Keratinocyte (primary cell): Measurements from ENCODE around the gene DSTN. TPM values are rescaled to one million over a fixed set of nuclear protein-coding genes. Genes with fewer than 3 reads are reported as not detected.
"Not testable (repeated sequence)": the region's sequence is repeated elsewhere in the genome, so short reads cannot be mapped to it uniquely, and the experiment has no call there.

Experiments used
- DNase-seq: peaks from one replicate; pipeline ENCODE4 v3.0.0-alpha.2; 2011; ENCODE audit warnings: low read depth, missing footprints, low spot score
- FAIRE-seq: peaks from 2 replicates; lab custom pipeline; 2011; peaks lifted over from hg19 to GRCh38; lab: Jason Lieb, UNC
- H2AFZ ChIP-seq: 2 replicates; pipeline ENCODE4 v1.6.0; 2012; ENCODE audit warnings: low read length, control low read depth, inconsistent platforms; ENCODE audit not compliant: control insufficient read depth
- H3K27ac ChIP-seq: 2 replicates; pipeline ENCODE4 v1.5.1; 2011; ENCODE audit warnings: low read length; ENCODE audit not compliant: control insufficient read depth, insufficient read depth
- H3K27me3 ChIP-seq: 3 replicates; pipeline ENCODE4 v1.6.0; 2011; ENCODE audit warnings: low read length; ENCODE audit not compliant: control insufficient read depth, insufficient read depth; ENCODE audit errors: extremely low read depth
- H3K36me3 ChIP-seq, 2 experiments: 2 replicates in 1 of 2; 3 replicates in 1 of 2; pipeline ENCODE4 v1.5.1; 2011; ENCODE audit warnings: low read length in 2 of 2, mild to moderate bottlenecking in 1 of 2; ENCODE audit not compliant: control insufficient read depth in 2 of 2, insufficient read depth in 2 of 2; ENCODE audit errors: extremely low read depth in 1 of 2
- H3K4me1 ChIP-seq: 3 replicates; pipeline ENCODE4 v1.5.1; 2011; ENCODE audit warnings: low read length; ENCODE audit not compliant: control insufficient read depth, insufficient read depth; ENCODE audit errors: extremely low read depth
- H3K4me2 ChIP-seq: 3 replicates; pipeline ENCODE4 v1.6.0; 2011; ENCODE audit warnings: low read depth, low read length; ENCODE audit not compliant: control insufficient read depth, insufficient read depth; ENCODE audit errors: extremely low read depth
- H3K4me3 ChIP-seq, 3 experiments: fragments of 200-600 bp in 1 of 3; sonication (generic) in 1 of 3; 2 replicates in 2 of 3; 3 replicates in 1 of 3; pipeline ENCODE4 v1.5.1; 2011 to 2016; ENCODE audit warnings: low read length in 3 of 3, mild to moderate bottlenecking in 3 of 3, control low read depth in 2 of 3, inconsistent platforms in 1 of 3, low read depth in 1 of 3, mixed read lengths in 1 of 3, mixed run types in 1 of 3, moderate library complexity in 1 of 3; ENCODE audit not compliant: control insufficient read depth in 2 of 3, insufficient read depth in 2 of 3; ENCODE audit errors: extremely low read depth in 1 of 3
- H3K79me2 ChIP-seq: 2 replicates; pipeline ENCODE4 v1.6.0; 2012; ENCODE audit warnings: low read length; ENCODE audit not compliant: control insufficient read depth, insufficient read depth
- H3K9ac ChIP-seq: 3 replicates; pipeline ENCODE4 v1.6.0; 2011; ENCODE audit warnings: low read length; ENCODE audit not compliant: control insufficient read depth, insufficient read depth; ENCODE audit errors: extremely low read depth
- H3K9me1 ChIP-seq: 3 replicates; pipeline ENCODE4 v1.6.0; 2011; ENCODE audit warnings: low read length; ENCODE audit not compliant: control insufficient read depth, insufficient read depth; ENCODE audit errors: extremely low read depth
- H3K9me3 ChIP-seq: 2 replicates; pipeline ENCODE4 v1.5.1; 2012; ENCODE audit warnings: low read depth, low read length; ENCODE audit not compliant: control insufficient read depth
- H4K20me1 ChIP-seq: 3 replicates; pipeline ENCODE4 v1.6.0; 2011; ENCODE audit warnings: low read length; ENCODE audit not compliant: control insufficient read depth, insufficient read depth; ENCODE audit errors: extremely low read depth
- CTCF ChIP-seq, 3 experiments: IDR thresholded peaks in 1 of 3; conservative IDR thresholded peaks in 1 of 3; optimal IDR thresholded peaks in 1 of 3; 2 replicates in 2 of 3; 3 replicates in 1 of 3; pipeline versions ENCODE3 to v1.5.1; 2011; ENCODE audit warnings: low read length in 3 of 3, mild to moderate bottlenecking in 3 of 3, moderate library complexity in 2 of 3, control low read depth in 1 of 3, inconsistent platforms in 1 of 3; ENCODE audit not compliant: insufficient read depth in 2 of 3; ENCODE audit errors: extremely low read depth in 1 of 3
- EZH2 ChIP-seq: IDR thresholded peaks from one replicate; pipeline ENCODE4 v1.6.1; 2012; ENCODE audit warnings: inconsistent platforms, mild to moderate bottlenecking, low read length, moderate library complexity
- dilution Hi-C: fragments of 300-500 bp; cut with MboI; formaldehyde crosslinking; loops from one replicate; pipeline ENCODE4 v1.7.0; 2020; ENCODE audit warnings: low sequenced_read_pairs; ENCODE audit not compliant: extremely low pct_ligation_motif_present
- polyA plus RNA-seq, 5 experiments: library from polyadenylated mRNA; depleted of rRNA in 3 of 5; stranded (reverse) in 3 of 5; stranded (forward) in 1 of 5; unstranded in 1 of 5; fragments of >200 nt; gene quantifications; 1 replicate in 1 of 5; 2 replicates in 3 of 5; 3 replicates in 1 of 5; pipeline versions ENCODE4 v1.2.1 to v1.2.3, GENCODE V29; 2011 to 2012; ENCODE audit warnings: missing spikeins in 2 of 5, low read depth in 1 of 5, low replicate concordance in 1 of 5

DSTN gene
- polyA plus RNA-seq, 1 donor (not counting 4 experiments of a cell fraction or from before 2014, with no cell fraction given): 288 TPM

- Histone ChIP-seq H3K4me1 (peaks cover 2% of the 10 kb centered on the region), H3K27ac (no peak overlapping the region), H3K9me1 (peaks cover 2% of the 10 kb centered on the region), H2AFZ (no peak overlapping the region), H3K4me2 (no peak overlapping the region), H3K4me3 (no peak overlapping the region), H3K79me2 (peaks cover 66% of the 10 kb centered on the region), H4K20me1 (peaks cover 12% of the 10 kb centered on the region), H3K9me3 (no peaks in the 10 kb centered on the region), H3K27me3 (no peaks in the 10 kb centered on the region), H3K9ac (no peak overlapping the region), H3K36me3 (peaks cover 29 to 31% of the 10 kb centered on the region in 2 experiments)
- DNase-seq: no peak
- TF ChIP-seq CTCF (optimal IDR thresholded peaks at IDR 0.05 in 1 of 3, IDR thresholded peaks at IDR 0.05 in 1 of 3, conservative IDR thresholded peaks at IDR 0.05 in 1 of 3; ENCODE audit: extremely low read depth in 1 of 3, insufficient read depth in 2 of 3, low read length in 3 of 3) (no peak), EZH2 (no peak)
- dilution Hi-C loops: no loop called here
- FAIRE-seq: no peak
Observed at GRCh38 chr20:17658648-17658993, 88.7 kb downstream of the DSTN start.

- H3K27me3 ChIP-seq, H4K20me1 ChIP-seq, FAIRE-seq, H3K4me1 ChIP-seq, DNase-seq, H3K9me1 ChIP-seq, H3K9me3 ChIP-seq, dilution Hi-C loops, H2AFZ ChIP-seq, H3K27ac ChIP-seq, H3K9ac ChIP-seq, H3K4me2 ChIP-seq, H3K4me3 ChIP-seq: not testable (repeated sequence)
- H3K79me2 ChIP-seq: peaks cover 66% of the 10 kb centered on the region
- H3K36me3 ChIP-seq: peaks cover 27 to 29% of the 10 kb centered on the region in 2 experiments
Observed at GRCh38 chr20:17659344-17659743, 89.5 kb downstream of the DSTN start.

Other genes with a start within 250 kb of the DSTN start
- 1.8 to 2.2 TPM (median 2.2 TPM) in 3 replicates for gene BFSP1, start 38.7 kb upstream of the DSTN start, polyA plus RNA-seq
- gene RRBP1, start 112.2 kb downstream of the DSTN start, polyA plus RNA-seq: 43.3 to 86.2 TPM (median 43.9 TPM) in 3 replicates
- gene BANF2, start 129.9 kb downstream of the DSTN start, polyA plus RNA-seq: not detected in 3 replicates